Measurements from ENCODE around the gene THBD. TPM values are rescaled to one million over a fixed set of nuclear protein-coding genes. Genes with fewer than 3 reads are reported as not detected.
"Not testable (repeated sequence)": the region's sequence is repeated elsewhere in the genome, so short reads cannot be mapped to it uniquely, and the experiment has no call there.

The THBD gene
- total RNA-seq, 4 donors from 2014 or later, result 12.0 to 77.4 (median 39.5) TPM

DNA sequence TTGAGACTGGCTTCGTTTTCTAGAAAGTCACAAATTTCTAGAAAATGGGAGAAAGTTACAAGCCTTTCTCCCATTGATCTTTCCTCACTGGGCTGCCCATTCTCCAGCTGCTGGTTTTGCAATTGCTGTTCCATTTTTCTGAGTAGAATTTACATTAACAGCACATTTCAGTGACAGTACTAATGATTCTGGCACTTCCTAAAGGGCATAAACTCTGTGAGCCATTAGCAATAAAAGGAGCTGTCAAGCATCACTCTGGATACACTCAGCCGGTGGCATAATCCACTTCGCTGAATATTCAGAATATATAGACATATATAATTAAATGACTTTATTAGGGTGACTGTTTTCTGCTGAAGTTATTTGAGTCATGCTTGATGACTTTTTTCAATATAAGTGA, 21.1 kb downstream of the THBD start:
- 53 to 71% methylated on average over 3 of the region's 3 CpGs for WGBS, 2 donors (ENCODE audit: low coverage in 1 of 2)
- TF ChIP-seq EP300 (IDR thresholded peaks at IDR 0.05), result no peak
- TF ChIP-seq POLR2A (IDR thresholded peaks at IDR 0.05), result no peak
- TF ChIP-seq POLR2AphosphoS5 (IDR thresholded peaks at IDR 0.05), result no peak
- TF ChIP-seq, protein P1, sequence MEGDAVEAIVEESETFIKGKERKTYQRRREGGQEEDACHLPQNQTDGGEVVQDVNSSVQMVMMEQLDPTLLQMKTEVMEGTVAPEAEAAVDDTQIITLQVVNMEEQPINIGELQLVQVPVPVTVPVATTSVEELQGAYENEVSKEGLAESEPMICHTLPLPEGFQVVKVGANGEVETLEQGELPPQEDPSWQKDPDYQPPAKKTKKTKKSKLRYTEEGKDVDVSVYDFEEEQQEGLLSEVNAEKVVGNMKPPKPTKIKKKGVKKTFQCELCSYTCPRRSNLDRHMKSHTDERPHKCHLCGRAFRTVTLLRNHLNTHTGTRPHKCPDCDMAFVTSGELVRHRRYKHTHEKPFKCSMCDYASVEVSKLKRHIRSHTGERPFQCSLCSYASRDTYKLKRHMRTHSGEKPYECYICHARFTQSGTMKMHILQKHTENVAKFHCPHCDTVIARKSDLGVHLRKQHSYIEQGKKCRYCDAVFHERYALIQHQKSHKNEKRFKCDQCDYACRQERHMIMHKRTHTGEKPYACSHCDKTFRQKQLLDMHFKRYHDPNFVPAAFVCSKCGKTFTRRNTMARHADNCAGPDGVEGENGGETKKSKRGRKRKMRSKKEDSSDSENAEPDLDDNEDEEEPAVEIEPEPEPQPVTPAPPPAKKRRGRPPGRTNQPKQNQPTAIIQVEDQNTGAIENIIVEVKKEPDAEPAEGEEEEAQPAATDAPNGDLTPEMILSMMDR (IDR thresholded peaks at IDR 0.05), result no peak

DNA sequence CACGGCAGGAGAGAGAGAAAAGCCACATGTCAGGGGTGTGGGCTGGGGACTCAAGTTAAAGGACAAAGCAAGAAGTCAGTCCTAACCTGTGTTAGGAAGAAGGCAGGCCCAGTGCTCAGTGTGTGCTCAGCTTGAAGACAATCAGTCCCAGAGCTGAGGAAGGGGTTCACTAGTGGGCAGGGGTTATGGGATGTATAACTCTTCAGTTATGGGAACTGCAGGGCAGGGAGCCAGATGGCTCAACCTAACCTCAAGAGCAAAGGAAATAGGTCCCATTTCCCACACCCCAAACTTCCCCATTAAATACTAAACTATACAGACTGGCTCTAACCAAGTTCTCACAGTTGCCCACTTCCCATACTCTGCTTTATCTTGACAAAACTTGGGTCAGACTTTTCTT, 21.8 kb downstream of the THBD start:
- TF ChIP-seq POLR2A (IDR thresholded peaks at IDR 0.05), result no peak
- TF ChIP-seq, protein P1 (IDR thresholded peaks at IDR 0.05), result no peak
- no peak for TF ChIP-seq EP300 (IDR thresholded peaks at IDR 0.05)
- no peak for TF ChIP-seq POLR2AphosphoS5 (IDR thresholded peaks at IDR 0.05)
- H3K27ac ChIP-seq, result no peak overlapping the region
- no peaks in the 10 kb centered on the region for H3K9me3 ChIP-seq
- ATAC-seq, result no peak
- no peaks in the 10 kb centered on the region for H3K4me1 ChIP-seq
- H3K36me3 ChIP-seq, result no peaks in the 10 kb centered on the region
- H3K27me3 ChIP-seq, result no peaks in the 10 kb centered on the region
- no peak overlapping the region for H3K4me3 ChIP-seq
- 89% methylated on average over 1 of the region's 1 CpG; no CpG with 5 or more reads in 1 of the 2 donors for WGBS, 2 donors (ENCODE audit: low coverage in 1 of 2)

More for the DNA sequence above, 21.1 kb downstream of the THBD start:
- Histone ChIP-seq H3K4me1 (no peaks in the 10 kb centered on the region), H3K9me3 (no peaks in the 10 kb centered on the region), H3K36me3 (no peaks in the 10 kb centered on the region), H3K27ac (no peak overlapping the region), H3K4me3 (no peak overlapping the region), H3K27me3 (no peaks in the 10 kb centered on the region)
- no peak for ATAC-seq

DNA sequence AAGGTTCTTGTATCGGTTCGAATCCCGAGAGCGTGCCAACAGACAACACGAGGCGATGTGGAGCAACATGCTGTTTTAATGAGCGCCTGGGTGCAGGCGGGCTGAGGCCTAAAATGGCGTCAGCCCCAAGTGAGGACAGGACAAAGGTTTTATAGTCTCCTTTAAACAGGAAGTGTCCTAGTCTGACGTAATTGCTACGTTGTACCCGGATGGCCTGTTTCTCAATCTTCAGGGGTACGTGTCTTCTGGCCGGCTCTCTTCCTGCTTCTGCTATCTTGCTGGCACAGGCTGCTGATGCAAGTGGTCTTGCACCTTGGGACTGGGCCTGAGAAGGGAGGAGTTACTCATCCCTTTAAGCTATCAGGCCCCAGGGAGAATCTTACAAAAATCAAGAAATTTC, 24.0 kb downstream of the THBD start:
- H3K27ac ChIP-seq, H3K36me3 ChIP-seq, H3K27me3 ChIP-seq, H3K4me1 ChIP-seq, ATAC-seq, H3K9me3 ChIP-seq, H3K4me3 ChIP-seq: not testable (repeated sequence)
- 83 to 95% methylated on average over 8 of the region's 14 CpGs for WGBS, 2 donors (ENCODE audit: low coverage in 1 of 2)

DNA sequence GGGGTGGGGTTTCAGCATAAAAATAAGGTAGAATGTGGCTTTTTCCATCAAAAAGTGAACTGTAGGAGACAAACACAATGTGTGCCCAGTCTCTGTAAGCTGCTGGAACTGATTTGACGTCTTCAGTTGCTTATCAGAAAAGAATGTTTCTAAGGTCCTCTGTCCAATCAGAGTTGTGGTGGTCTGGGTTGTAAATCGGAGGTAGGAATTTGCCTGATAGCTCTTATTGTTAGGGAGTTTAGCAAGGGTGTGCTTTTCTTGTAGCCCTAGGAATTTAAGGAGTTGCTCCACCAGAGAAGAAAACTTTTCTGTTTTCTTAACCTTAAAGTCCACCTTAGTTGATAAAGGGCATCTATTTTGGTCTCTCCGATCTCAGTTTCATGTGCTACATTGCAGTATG, 24.8 kb downstream of the THBD start:
- Histone ChIP-seq H3K4me3 (no peak overlapping the region), H3K36me3 (no peaks in the 10 kb centered on the region), H3K27ac (no peak overlapping the region), H3K27me3 (no peaks in the 10 kb centered on the region), H3K4me1 (no peaks in the 10 kb centered on the region), H3K9me3 (no peaks in the 10 kb centered on the region)
- TF ChIP-seq POLR2AphosphoS5 (IDR thresholded peaks at IDR 0.05) (no peak), EP300 (IDR thresholded peaks at IDR 0.05) (no peak), POLR2A (IDR thresholded peaks at IDR 0.05) (no peak)
- TF ChIP-seq, protein P1 (IDR thresholded peaks at IDR 0.05), result no peak
- no peak for ATAC-seq
- WGBS, 2 donors (ENCODE audit: low coverage in 1 of 2), result 73 to 80% methylated on average over 3 of the region's 3 CpGs

DNA sequence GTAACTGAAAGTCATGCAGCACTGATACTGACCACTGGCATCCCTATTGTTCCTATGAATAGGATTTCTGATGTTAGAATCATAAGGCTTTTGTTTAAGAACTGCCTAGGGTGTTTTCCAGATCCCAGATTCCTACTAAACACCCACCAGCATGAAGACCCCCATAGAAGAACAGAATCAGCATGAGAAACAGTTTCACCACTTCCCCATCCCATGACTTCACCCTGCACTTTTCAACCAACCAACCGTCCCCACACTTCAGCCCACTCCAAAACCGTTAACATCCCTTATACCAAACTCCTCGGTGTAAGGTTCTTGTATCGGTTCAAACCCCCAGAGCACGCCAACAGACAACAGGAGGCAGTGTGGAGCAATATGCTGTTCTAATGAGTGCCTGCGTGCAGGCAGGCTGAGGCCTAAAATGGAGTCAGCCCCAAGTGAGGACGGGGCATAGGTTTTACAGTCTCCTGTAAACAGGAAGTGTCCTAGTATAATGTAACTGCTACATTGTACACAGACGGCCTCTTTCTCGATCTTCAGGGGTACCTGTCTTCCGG, 25.8 kb downstream of the THBD start:
- TF ChIP-seq POLR2A (IDR thresholded peaks at IDR 0.05) (no peak), EP300 (IDR thresholded peaks at IDR 0.05) (no peak), POLR2AphosphoS5 (IDR thresholded peaks at IDR 0.05) (no peak)
- TF ChIP-seq, protein P1 (IDR thresholded peaks at IDR 0.05), result no peak
- Histone ChIP-seq H3K36me3 (no peaks in the 10 kb centered on the region), H3K4me1 (no peaks in the 10 kb centered on the region), H3K27me3 (no peaks in the 10 kb centered on the region), H3K9me3 (no peaks in the 10 kb centered on the region), H3K4me3 (no peak overlapping the region), H3K27ac (no peak overlapping the region)
- WGBS, 2 donors (ENCODE audit: low coverage in 1 of 2), result 92 to 95% methylated on average over 7 to 10 of the region's 10 CpGs
- ATAC-seq, result no peak
